HepG2 (cell line): Measurements from ENCODE around the gene CCM2L. TPM values are rescaled to one million over a fixed set of nuclear protein-coding genes. Genes with fewer than 3 reads are reported as not detected.

Source experiments
- ATAC-seq: fragments of 200-7000 bp; cut with Tn5 transposase; 3 replicates; pipeline ENCODE4 v1.9.1; 2020; ENCODE audit warnings: mild to moderate bottlenecking, moderate library complexity
- BruUV-seq: library from RNA; stranded (reverse); fragments of 400-500 nt; replicated peaks from 2 replicates; lab custom pipeline; 2021; lab: Mats Ljungman, UMichigan
- CTCF ChIA-PET: fragments of 300-600 bp; formaldehyde crosslinking; extraction: SDS; loops from one replicate; lab custom pipeline; 2021; ENCODE audit warnings: low total read pairs, inconsistent platforms, low intra/inter-chr PET ratio; lab: Yijun Ruan, JAX
- POLR2A ChIA-PET: fragments of 350-600 bp; sonication (Branson Sonifier 250); formaldehyde crosslinking; loops from one replicate; lab custom pipeline; 2020; ENCODE audit warnings: antibody characterized with exemption, inconsistent platforms; lab: Yijun Ruan, JAX
- DNase-seq: peaks from one replicate; pipeline ENCODE4 v3.0.0-alpha.2; 2015; ENCODE audit warnings: low spot score
- FAIRE-seq: peaks from 3 replicates; lab custom pipeline; 2011; peaks lifted over from hg19 to GRCh38; lab: Jason Lieb, UNC
- H2AFZ ChIP-seq: one replicate; pipeline ENCODE4 v1.6.1; 2011; ENCODE audit warnings: low read length, inconsistent platforms
- H3K27ac ChIP-seq: fragments of 300-600 bp; 3 replicates; pipeline ENCODE4 v1.8.0; 2011; ENCODE audit warnings: mixed run types, mild to moderate bottlenecking, mixed read lengths, low read length, inconsistent platforms; ENCODE audit not compliant: insufficient read depth; ENCODE audit errors: extremely low read length
- H3K27me3 ChIP-seq, 2 experiments: fragments of 200-600 bp in 1 of 2; 2 replicates in 1 of 2; 3 replicates in 1 of 2; pipeline versions ENCODE4 v1.6.0 to v1.8.0; 2011; ENCODE audit warnings: low read length in 2 of 2, mild to moderate bottlenecking in 2 of 2, moderate library complexity in 2 of 2, inconsistent platforms in 1 of 2; ENCODE audit not compliant: insufficient read depth in 2 of 2, control insufficient read depth in 1 of 2
- H3K36me3 ChIP-seq, 2 experiments: fragments of 200-600 bp in 1 of 2; replicated peaks in 1 of 2; 2 replicates in 1 of 2; 3 replicates in 1 of 2; pipeline versions ENCODE4 v1.5.1 to v1.8.0; 2011; ENCODE audit warnings: low read length in 2 of 2, inconsistent platforms in 1 of 2; ENCODE audit not compliant: insufficient read depth in 2 of 2, control insufficient read depth in 1 of 2
- H3K4me1 ChIP-seq: 2 replicates; pipeline ENCODE4 v1.5.1; 2012; ENCODE audit warnings: low read length, inconsistent platforms; ENCODE audit not compliant: insufficient read depth
- H3K4me2 ChIP-seq: 2 replicates; pipeline ENCODE4 v1.6.0; 2011; ENCODE audit warnings: low read depth, low read length, inconsistent platforms
- H3K4me3 ChIP-seq, 3 experiments: fragments of 200-600 bp in 1 of 3; sonication (generic), shearing (Covaris generic) in 1 of 3; replicated peaks in 1 of 3; 2 replicates each; pipeline ENCODE4 v1.5.1; 2011 to 2016; ENCODE audit warnings: low read length in 3 of 3, inconsistent platforms in 2 of 3, low read depth in 2 of 3, mild to moderate bottlenecking in 2 of 3, control low read depth in 1 of 3, mixed read lengths in 1 of 3; ENCODE audit not compliant: insufficient read depth in 1 of 3
- H3K79me2 ChIP-seq: one replicate; pipeline ENCODE4 v1.6.1; 2011; ENCODE audit warnings: low read length, inconsistent platforms; ENCODE audit not compliant: insufficient read depth
- H3K9ac ChIP-seq: 2 replicates; pipeline ENCODE4 v1.6.0; 2011; ENCODE audit warnings: mild to moderate bottlenecking, low read depth, low read length, inconsistent platforms; ENCODE audit not compliant: insufficient read depth
- H3K9me3 ChIP-seq: 2 replicates; pipeline ENCODE4 v1.5.1; 2012; ENCODE audit warnings: mild to moderate bottlenecking, low read length
- H4K20me1 ChIP-seq: 2 replicates; pipeline ENCODE4 v1.6.0; 2011; ENCODE audit warnings: inconsistent platforms, mild to moderate bottlenecking, low read length, moderate library complexity; ENCODE audit not compliant: insufficient read depth
- CCAR2 ChIP-seq: fragments of 200-400 bp; formaldehyde crosslinking; optimal IDR thresholded peaks from 2 replicates; pipeline ENCODE3; 2018; ENCODE audit warnings: low read depth, mild to moderate bottlenecking, low read length, moderate library complexity
- E2F5 ChIP-seq: sonication (generic); formaldehyde crosslinking; conservative IDR thresholded peaks from 2 replicates; pipeline ENCODE4 v1.4.0; 2020; ENCODE audit warnings: missing genetic modification reagents
- MAFK ChIP-seq, 2 experiments: IDR thresholded peaks in 1 of 2; conservative IDR thresholded peaks in 1 of 2; 2 replicates each; pipeline ENCODE4 v1.6.1; 2011; ENCODE audit warnings: improper control_type of control experiment in 2 of 2, low read length in 2 of 2
- SIX1 ChIP-seq: sonication (generic); formaldehyde crosslinking; IDR thresholded peaks from 2 replicates; pipeline ENCODE4 v1.4.0; 2020; ENCODE audit warnings: missing genetic modification reagents, borderline replicate concordance
- SYNCRIP ChIP-seq: fragments of 200-400 bp; formaldehyde crosslinking; IDR thresholded peaks from 2 replicates; pipeline ENCODE4 v1.6.1; 2018; ENCODE audit warnings: mild to moderate bottlenecking, low read depth, low read length; ENCODE audit not compliant: insufficient read depth
- TEAD3 ChIP-seq: optimal IDR thresholded peaks from 2 replicates; pipeline ENCODE3; 2016; ENCODE audit warnings: borderline replicate concordance
- U2AF1 ChIP-seq: fragments of 200-400 bp; formaldehyde crosslinking; optimal IDR thresholded peaks from 2 replicates; pipeline ENCODE3; 2017; ENCODE audit warnings: mild to moderate bottlenecking, low read depth, low read length
- ZBTB33 ChIP-seq: sonication (generic); formaldehyde crosslinking; IDR thresholded peaks from 2 replicates; pipeline ENCODE4 v1.4.0; 2020; ENCODE audit warnings: missing genetic modification reagents
- ZKSCAN1 ChIP-seq: fragments of 150-350 bp; IDR thresholded peaks from 2 replicates; pipeline ENCODE4 v1.6.1; 2014; ENCODE audit warnings: low read length
- ZNF12 ChIP-seq: sonication (generic); formaldehyde crosslinking; IDR thresholded peaks from 2 replicates; pipeline ENCODE4 v1.5.0; 2020; ENCODE audit warnings: missing genetic modification reagents
- ZNF124 ChIP-seq: sonication (generic); formaldehyde crosslinking; IDR thresholded peaks from 2 replicates; pipeline ENCODE4 v1.4.0; 2020; ENCODE audit warnings: missing genetic modification reagents
- ZNF333 ChIP-seq: sonication (generic); formaldehyde crosslinking; IDR thresholded peaks from 2 replicates; pipeline ENCODE4 v1.4.0; 2020; ENCODE audit warnings: mild to moderate bottlenecking, missing genetic modification reagents, borderline replicate concordance
- ZNF496 ChIP-seq: sonication (generic); formaldehyde crosslinking; IDR thresholded peaks from 2 replicates; pipeline ENCODE4 v1.8.1; 2023; ENCODE audit warnings: mild to moderate bottlenecking, moderate library complexity, missing genetic modification reagents; ENCODE audit not compliant: insufficient replicate concordance
- ZNF674 ChIP-seq: sonication (generic); formaldehyde crosslinking; IDR thresholded peaks from 2 replicates; pipeline ENCODE4 v1.5.0; 2020; ENCODE audit warnings: low read depth, mild to moderate bottlenecking, missing genetic modification reagents
- WGBS: methylation state at CpG from one replicate; pipeline ENCODE4 v1.1.6; 2017; ENCODE audit warnings: low lambda C conversion rate; 5-methylcytosine and 5-hydroxymethylcytosine counted together
- in situ Hi-C: cut with HindIII; loops from 2 replicates; pipeline ENCODE4 v1.10.0; 2017; ENCODE audit warnings: low pct_unique_long_range_greater_than_20kb; ENCODE audit not compliant: extremely low pct_ligation_motif_present
- intact Hi-C: fragments of 100-400 bp; cut with micrococcal nuclease; formaldehyde crosslinking; loops from one replicate; pipeline ENCODE4 v1.10.0; 2022; ENCODE audit not compliant: unreplicated experiment
- polyA plus RNA-seq, 8 experiments: library from polyadenylated mRNA; depleted of rRNA in 3 of 8; stranded (reverse) in 7 of 8; unstranded in 1 of 8; fragments of >200 nt; fragmentation: Illumina TruSeq in 4 of 8; extraction: Trizol in 4 of 8; gene quantifications; 2 replicates each; pipeline versions ENCODE4 v1.2.1 to v1.2.3, GENCODE V29; 2011 to 2016; ENCODE audit warnings: low read depth in 4 of 8, missing spikeins in 1 of 8, mixed read lengths in 1 of 8; ENCODE audit not compliant: insufficient read depth in 1 of 8
- total RNA-seq, 5 experiments: library from RNA; depleted of rRNA; stranded (reverse); fragments of >200 nt; fragmentation: Illumina TruSeq; extraction: Trizol; gene quantifications; 2 replicates each; pipeline ENCODE4 v1.2.3, GENCODE V29; 2016; ENCODE audit warnings: low read depth in 1 of 5

Gene CCM2L
- total and polyA plus RNA-seq, 2 of the 13 experiments (the other 11 are each of a cell fraction or from before 2014, with no cell fraction given), result 0.15 TPM; not detected in 1

GRCh38 chr20:32056708-32057483 is 46.7 kb downstream of the CCM2L start:
- DNase-seq (no peak), ATAC-seq (no peak), FAIRE-seq (no peak)
- H3K27me3 ChIP-seq, result peaks cover 21 to 78% of the 10 kb centered on the region in 2 experiments
- no peaks in the 10 kb centered on the region for H3K36me3 ChIP-seq
- ChIA-PET POLR2A (no interaction called here), CTCF (no interaction called here)
- no peaks in the 10 kb centered on the region for H3K79me2 ChIP-seq
- in situ Hi-C loops (no loop called here), intact Hi-C loops (no loop called here)
- peak; percentile 86 for TF ChIP-seq ZKSCAN1
- no peak for TF ChIP-seq TEAD3
- WGBS, result 29% methylated on average over 10 of the region's 10 CpGs
- no TSS peak for BruUV-seq
- no peaks in the 10 kb centered on the region; the same call in 1 of the 2 replicates for H4K20me1 ChIP-seq
- no peak overlapping the region for H3K4me3 ChIP-seq
- no peak overlapping the region for H2AFZ ChIP-seq
- no peak overlapping the region for H3K4me2 ChIP-seq
- H3K9me3 ChIP-seq, result no peaks in the 10 kb centered on the region
- H3K9ac ChIP-seq, result no peak overlapping the region
- H3K4me1 ChIP-seq, result peaks cover 8% of the 10 kb centered on the region; the same call in 1 of the 2 replicates
- no peak overlapping the region for H3K27ac ChIP-seq

- no peak overlapping the region for H3K4me2 ChIP-seq
- DNase-seq, result no peak
- H3K27me3 ChIP-seq, result peaks cover 15 to 76% of the 10 kb centered on the region in 2 experiments; a peak in 4 of 5 replicates
- no peaks in the 10 kb centered on the region for H3K36me3 ChIP-seq
- ATAC-seq, result no peak
- CTCF ChIA-PET, result no interaction called here
- intact Hi-C loops (no loop called here), in situ Hi-C loops (no loop called here)
- H4K20me1 ChIP-seq, result no peaks in the 10 kb centered on the region; the same call in 1 of the 2 replicates
- no peaks in the 10 kb centered on the region for H3K79me2 ChIP-seq
- H3K4me3 ChIP-seq, result no peak overlapping the region
- H3K9me3 ChIP-seq, result no peaks in the 10 kb centered on the region
- no TSS peak for BruUV-seq
- H3K27ac ChIP-seq, result no peak overlapping the region
- H3K9ac ChIP-seq, result no peak overlapping the region
- no peak overlapping the region for H2AFZ ChIP-seq
- H3K4me1 ChIP-seq, result peaks cover 8% of the 10 kb centered on the region; the same call in 1 of the 2 replicates
- FAIRE-seq, result no peak
- 35% methylated on average over 8 of the region's 8 CpGs for WGBS
- POLR2A ChIA-PET, result no interaction called here
- no peak for TF ChIP-seq ZNF674 (CRISPR knock-in tag)
- no peak for TF ChIP-seq ZNF333 (CRISPR knock-in tag)
- no peak for TF ChIP-seq SIX1
- no peak for TF ChIP-seq E2F5 (CRISPR knock-in tag)
- no peak for TF ChIP-seq U2AF1
- TF ChIP-seq ZNF124, result no peak
- TF ChIP-seq MAFK (conservative IDR thresholded peaks at IDR 0.05 in 1 of 2, IDR thresholded peaks at IDR 0.05 in 1 of 2; ENCODE audit: low read length in 2 of 2), result no peak
- no peak for TF ChIP-seq ZNF496 (CRISPR knock-in tag)
- TF ChIP-seq ZBTB33 (CRISPR knock-in tag), result no peak
- TF ChIP-seq ZNF12, result no peak
- TF ChIP-seq SYNCRIP, result no peak
- TF ChIP-seq CCAR2, result no peak
Observed at GRCh38 chr20:32057656-32058184, 47.5 kb downstream of the CCM2L start.
